ENCODE results near the gene CPSF7.

The CPSF7 gene

GRCh38 chr11:61429346-61429690 lies 457 bp downstream of the CPSF7 start:
- no peak for TF ChIP-seq CTCF (IDR thresholded peaks at IDR 0.05)

- no peak for TF ChIP-seq CTCF (IDR thresholded peaks at IDR 0.05)
Measured at GRCh38 chr11:61425367-61426131, 4.2 kb downstream of the CPSF7 start.

- no peak for TF ChIP-seq CTCF (IDR thresholded peaks at IDR 0.05)
Measured at GRCh38 chr11:61422226-61422625, 7.5 kb downstream of the CPSF7 start.

GRCh38 chr11:61418136-61418535 lies 11.6 kb downstream of the CPSF7 start:
- no peak for TF ChIP-seq CTCF (IDR thresholded peaks at IDR 0.05)

GRCh38 chr11:61417670-61418069 lies 12.1 kb downstream of the CPSF7 start:
- no peak for TF ChIP-seq CTCF (IDR thresholded peaks at IDR 0.05)

- no peak for TF ChIP-seq CTCF (IDR thresholded peaks at IDR 0.05)
Measured at GRCh38 chr11:61416941-61417340, 12.8 kb downstream of the CPSF7 start.

- no peak for TF ChIP-seq CTCF (IDR thresholded peaks at IDR 0.05)
Measured at GRCh38 chr11:61415381-61415780, 14.4 kb downstream of the CPSF7 start.

GRCh38 chr11:61414547-61414946 lies 15.2 kb downstream of the CPSF7 start:
- no peak for TF ChIP-seq CTCF (IDR thresholded peaks at IDR 0.05)
